Measurements from ENCODE around the gene S100A1.

Gene S100A1

GRCh38 chr1:153610811-153611301 lies 17.4 kb upstream of the S100A1 start:
- DNase-seq, result no peak

DNA sequence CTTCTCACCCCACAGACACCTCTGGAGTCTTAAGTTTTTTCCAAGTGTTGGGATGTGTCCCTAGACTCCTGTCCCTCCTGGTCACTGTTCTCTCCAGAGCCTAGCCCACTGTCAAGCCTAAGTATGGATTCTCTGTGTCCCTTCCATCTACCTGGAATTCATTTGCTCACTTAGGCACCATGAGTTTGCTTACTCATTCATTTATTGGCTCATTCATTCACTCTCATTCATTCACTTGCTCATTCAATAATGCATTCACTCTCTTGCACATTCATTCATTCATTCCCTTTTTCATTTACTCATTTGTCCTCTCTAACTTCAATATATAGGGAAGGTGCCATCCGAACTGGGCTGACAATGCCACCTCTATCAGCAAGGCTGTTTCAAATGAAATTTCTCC lies 16.9 kb upstream of the S100A1 start:
- no peak for DNase-seq

DNA sequence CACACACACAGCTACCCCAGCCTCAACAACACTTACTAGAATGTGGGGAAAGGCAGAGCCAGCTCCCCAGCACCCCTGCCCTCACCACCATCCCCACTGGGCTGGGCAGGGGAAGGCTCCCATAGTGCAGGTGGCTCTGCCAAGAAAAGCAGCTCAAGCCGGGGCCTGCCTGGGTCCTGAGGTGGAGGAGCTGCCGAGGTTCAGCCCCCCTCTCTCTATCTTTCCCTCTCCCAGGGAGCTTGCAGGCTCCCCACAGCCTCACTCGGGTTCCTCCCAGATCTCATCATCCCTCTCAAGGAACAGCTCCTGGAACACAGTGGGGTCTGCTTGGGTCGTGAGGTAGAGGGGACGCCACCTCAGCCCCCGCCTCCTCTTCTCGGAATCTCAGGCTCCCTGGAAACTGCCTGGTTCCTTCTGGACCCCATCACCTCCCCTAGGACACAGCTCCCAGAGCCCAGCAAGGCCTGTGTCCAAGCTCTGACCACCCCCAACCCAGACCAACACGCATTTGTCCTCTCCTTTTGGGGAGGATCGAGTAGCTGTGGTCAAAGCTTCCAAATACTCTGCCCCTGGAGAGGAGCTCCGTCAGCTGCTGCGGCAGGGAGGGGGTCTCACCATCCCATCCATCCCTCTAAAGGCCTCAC lies 16.0 kb upstream of the S100A1 start:
- DNase-seq, result no peak

- DNase-seq, result no peak
Measured at GRCh38 chr1:153612755-153613331, 15.4 kb upstream of the S100A1 start, which contains the start of gene S100A16. Gene S100A16 (minus strand): TSS chr1:153613137. CDS start chr1:153608151, 4,986 bp downstream.

GRCh38 chr1:153613406-153613805 lies 14.8 kb upstream of the S100A1 start:
- DNase-seq, result no peak

DNA sequence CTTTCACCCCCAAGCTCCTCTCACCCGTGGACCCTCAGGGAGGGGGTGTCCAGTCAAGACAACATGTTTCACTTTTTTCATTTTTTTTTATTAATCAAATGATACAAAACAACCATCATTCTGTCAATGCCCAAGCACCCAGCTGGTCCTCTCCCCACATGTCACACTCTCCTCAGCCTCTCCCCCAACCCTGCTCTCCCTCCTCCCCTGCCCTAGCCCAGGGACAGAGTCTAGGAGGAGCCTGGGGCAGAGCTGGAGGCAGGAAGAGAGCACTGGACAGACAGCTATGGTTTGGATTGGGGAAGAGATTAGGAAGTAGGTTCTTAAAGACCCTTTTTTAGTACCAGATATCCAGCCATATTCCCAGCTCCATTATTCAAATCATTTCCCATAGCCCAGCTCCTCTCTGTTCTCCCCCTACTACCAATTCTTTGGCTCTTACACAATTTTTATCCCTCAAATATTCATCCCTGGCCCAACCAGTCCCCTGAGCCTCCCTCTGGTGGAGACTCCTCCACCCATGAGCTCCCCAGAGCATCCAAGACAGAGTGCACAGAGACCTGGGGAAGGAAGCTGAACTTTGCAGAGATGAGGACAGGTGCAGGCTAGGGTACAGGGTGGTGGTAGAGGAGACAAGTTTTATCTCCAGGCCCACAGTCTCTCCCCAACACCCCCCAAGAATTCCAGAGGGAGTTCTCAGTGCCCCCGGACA lies 13.9 kb upstream of the S100A1 start:
- DNase-seq, result no peak

DNA sequence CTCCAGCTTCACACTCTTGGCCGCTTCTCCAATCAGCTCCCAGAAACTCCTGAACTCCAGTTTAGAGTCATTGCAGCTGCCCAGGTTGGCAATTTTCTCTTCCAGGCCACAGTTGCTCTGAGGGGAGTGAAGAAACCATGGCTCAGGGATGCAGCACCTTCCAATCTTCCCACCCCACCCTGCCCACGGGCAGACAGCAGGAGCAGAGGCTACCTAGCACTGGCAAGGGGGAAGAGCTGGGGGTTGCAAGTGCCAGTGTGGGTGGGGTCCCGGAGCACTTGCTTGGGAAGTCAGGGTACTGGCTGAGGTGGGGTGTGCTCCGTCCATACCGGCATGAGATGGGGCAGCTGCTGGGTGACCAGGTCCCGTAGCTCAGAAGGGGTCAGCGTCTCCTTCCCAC lies 13.3 kb upstream of the S100A1 start:
- DNase-seq, result no peak

GRCh38 chr1:153615406-153615805 lies 12.8 kb upstream of the S100A1 start:
- DNase-seq, result no peak

DNA sequence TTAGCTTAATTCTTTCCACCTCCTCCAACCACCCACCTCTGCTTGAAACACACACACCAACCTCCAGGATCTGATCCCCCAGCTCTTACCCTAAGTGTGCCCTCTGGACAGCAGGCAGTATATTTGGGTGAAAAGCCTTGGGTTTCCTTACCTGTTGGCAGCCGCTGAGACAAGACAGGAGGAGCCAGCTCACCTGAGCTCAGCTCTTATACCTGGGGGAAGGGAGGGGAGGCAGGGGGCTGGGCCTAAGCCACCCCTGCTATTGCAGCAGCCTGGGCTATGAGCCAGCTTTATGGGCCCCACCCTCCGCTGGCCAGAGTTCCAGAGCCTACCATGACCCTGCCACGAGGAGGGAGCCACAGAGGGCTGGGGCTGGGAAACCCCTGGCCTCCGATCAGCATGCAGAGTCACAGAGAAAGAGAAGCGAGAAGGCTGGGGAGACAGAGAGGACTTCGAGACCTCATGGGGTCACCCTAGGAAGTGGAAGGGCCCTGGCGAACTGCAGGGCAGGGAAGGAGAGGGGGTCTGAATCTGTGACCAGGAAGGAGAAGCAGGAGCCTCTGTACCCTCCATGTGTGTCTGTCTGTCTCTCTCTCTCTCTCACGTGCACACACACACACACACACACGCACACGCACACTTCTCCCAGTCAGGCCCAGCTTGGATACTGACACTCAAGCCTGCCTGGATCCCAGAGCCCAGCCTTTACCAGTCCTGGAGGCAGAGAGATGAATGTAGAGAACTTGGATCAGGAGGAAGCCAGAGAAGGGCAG lies 11.9 kb upstream of the S100A1 start, which contains the start of gene S100A14:
S100A14 (minus strand) TSS at position 182 of the 773 bp plus-strand sequence. CDS start 467 bp downstream, outside the sequence.
- no peak for DNase-seq

- no peak for DNase-seq
Measured at GRCh38 chr1:153616917-153617311, 11.3 kb upstream of the S100A1 start.

GRCh38 chr1:153617663-153618062 lies 10.6 kb upstream of the S100A1 start:
- DNase-seq, result no peak

GRCh38 chr1:153619171-153619570 lies 9.1 kb upstream of the S100A1 start:
- no peak for DNase-seq

GRCh38 chr1:153623101-153623500 lies 5.1 kb upstream of the S100A1 start:
- no peak for DNase-seq

- no peak for DNase-seq
Measured at GRCh38 chr1:153624965-153625611, 3.1 kb upstream of the S100A1 start.

GRCh38 chr1:153626477-153626903 lies 1.7 kb upstream of the S100A1 start:
- no peak for DNase-seq

DNA sequence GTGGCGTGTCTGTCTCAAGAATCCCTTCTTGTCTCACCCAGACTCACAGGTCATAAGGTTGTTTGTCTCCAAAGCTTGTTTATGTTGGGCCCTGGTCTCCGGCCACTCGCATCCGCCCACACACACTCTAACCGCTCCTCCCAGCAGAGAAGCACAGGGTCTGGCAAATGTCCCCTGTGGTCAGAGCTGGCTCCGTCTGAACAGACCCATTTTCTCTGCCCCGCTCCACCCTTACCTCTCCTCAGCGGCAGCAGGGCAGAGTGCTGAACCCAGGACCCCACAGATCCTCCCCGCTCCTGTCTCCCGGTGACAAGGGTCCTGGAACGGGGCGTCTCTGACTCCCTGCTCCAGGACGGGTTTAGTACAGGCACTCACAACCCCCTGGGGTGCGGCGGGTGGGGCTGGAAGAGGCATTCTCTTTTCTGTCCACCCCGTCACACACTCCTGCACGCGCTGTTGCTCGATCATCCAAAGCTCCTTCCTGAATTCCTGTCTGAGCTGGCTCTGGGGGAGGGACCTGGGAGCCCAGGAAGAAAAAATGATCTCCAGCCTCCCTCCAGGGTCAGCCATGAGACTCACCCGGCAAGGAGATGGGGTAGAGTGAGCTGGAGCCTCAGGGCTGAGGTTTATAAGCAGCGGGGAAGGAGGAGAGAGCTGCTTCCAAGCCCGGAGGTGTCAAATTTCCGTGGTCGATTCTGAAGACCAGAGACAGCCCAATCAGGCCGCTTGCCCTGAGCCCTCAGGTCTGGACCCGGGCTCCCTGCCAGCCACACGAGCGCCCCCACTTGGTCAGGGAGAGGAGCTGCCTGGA lies 1.1 kb upstream of the S100A1 start, which contains the start of gene S100A13:
S100A13 (minus strand) TSS at position 602 of the 811 bp plus-strand sequence. CDS start 1,033 bp downstream, outside the sequence.
- DNase-seq, result no peak

DNA sequence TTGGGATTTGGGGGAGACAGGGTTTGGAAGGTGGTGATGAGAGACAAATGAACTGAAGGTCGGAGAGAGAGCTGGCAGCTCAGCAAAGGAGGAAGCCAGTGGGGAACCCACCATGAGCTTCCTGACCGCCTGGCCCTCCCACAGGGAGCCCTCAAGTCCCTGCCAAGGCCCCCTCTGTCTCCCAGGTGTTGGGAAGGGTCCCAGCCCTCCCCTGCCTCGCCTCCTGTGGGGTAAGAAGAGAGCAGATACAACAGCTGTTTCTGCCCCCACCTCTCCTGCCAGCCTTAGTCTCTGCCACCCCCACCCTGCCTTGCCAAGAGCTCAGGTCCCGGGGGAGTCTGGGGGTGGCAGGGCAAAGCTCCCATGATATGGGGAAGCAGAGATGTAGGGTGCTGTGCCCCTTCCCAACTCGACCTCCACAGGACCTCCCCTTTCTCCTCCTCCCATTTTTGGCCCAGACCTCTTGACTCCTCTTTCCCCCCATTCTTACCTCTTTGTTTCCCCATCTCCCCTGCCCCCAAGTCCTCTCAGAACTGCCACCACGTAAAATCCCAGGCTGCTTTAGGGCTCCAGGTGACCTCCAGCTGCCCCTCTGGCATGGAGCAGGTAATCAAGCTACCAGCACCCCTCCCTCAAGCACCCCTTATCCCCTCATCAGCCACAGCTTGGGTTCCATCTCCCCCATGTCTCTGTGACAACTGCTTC lies 556 bp downstream of the S100A1 start:
- DNase-seq, result no peak

- no peak for DNase-seq
Measured at GRCh38 chr1:153629343-153629665, 1.1 kb downstream of the S100A1 start.

DNA sequence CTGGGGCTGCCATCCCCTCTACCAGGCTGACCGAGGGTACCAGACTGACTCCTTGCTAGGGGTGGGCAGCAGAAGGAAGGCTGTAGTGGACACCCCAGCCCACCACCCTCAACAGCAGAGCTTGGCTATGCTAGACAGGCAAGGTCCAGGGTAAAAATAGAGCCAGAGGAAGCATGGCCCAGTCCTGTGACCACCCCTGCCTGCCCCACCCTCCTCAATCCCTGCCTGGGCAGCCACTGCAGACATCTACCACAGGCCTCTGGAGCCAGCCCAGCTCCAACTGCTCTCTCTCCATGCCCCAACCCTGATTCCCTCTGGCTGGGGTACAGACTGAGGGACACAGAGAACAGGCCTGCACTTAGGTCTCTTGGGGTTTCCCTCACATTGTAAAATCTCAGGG lies 1.7 kb downstream of the S100A1 start:
- DNase-seq, result no peak

DNA sequence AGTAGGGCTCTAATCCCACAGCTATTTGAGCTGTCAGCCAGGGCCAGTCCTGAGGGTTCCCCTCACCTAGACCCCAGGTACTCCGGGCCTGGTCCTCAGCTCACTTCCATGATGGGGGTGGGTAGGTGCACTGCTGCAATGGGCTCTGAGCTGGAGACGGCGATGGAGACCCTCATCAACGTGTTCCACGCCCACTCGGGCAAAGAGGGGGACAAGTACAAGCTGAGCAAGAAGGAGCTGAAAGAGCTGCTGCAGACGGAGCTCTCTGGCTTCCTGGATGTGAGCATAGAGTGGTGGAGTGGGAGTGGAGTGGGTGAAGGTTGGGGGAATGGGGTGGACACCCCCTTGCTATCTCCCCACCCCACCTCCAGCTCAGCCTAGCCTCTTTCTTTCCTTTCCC lies 2.1 kb downstream of the S100A1 start:
- no peak for DNase-seq

All from cortex of kidney (tissue), 1 donor.